ENCODE results near the gene LRRC45.

Gene LRRC45

GRCh38 chr17:82065638-82066303 lies 42.7 kb downstream of the LRRC45 start, which contains the start of gene DUS1L:
DUS1L (minus strand) TSS chr17:82065804; CDS start chr17:82065059, 745 bp downstream.
- peak; percentile 40 for DNase-seq

- no peak for DNase-seq
These were observed 47.5 kb downstream of the LRRC45 start for GRCh38 chr17:82070611-82071010.

GRCh38 chr17:82072827-82073226 lies 49.7 kb downstream of the LRRC45 start:
- DNase-seq: no peak

- DNase-seq: no peak
These were observed 50.3 kb downstream of the LRRC45 start for GRCh38 chr17:82073446-82073845.

GRCh38 chr17:82076018-82076784 lies 53.1 kb downstream of the LRRC45 start:
- DNase-seq: no peak

- no peak for DNase-seq
These were observed 53.9 kb downstream of the LRRC45 start for GRCh38 chr17:82076785-82077591.

- DNase-seq: no peak
These were observed 54.7 kb downstream of the LRRC45 start for GRCh38 chr17:82077617-82078358.

- no peak for DNase-seq
These were observed 55.3 kb downstream of the LRRC45 start for GRCh38 chr17:82078433-82078832.

- no peak for DNase-seq
These were observed 56.0 kb downstream of the LRRC45 start for GRCh38 chr17:82079001-82079677.

GRCh38 chr17:82080048-82080788 lies 57.1 kb downstream of the LRRC45 start:
- no peak for DNase-seq
